GM12892 (cell line): Measurements from ENCODE around the gene AFTPH.

Experiments
- POLR2A ChIP-seq: IDR thresholded peaks from 2 replicates; pipeline ENCODE4 v1.6.1; 2011; ENCODE audit warnings: low read depth, low read length, control low read depth
- POLR2AphosphoS5 ChIP-seq: IDR thresholded peaks from 2 replicates; pipeline ENCODE4 v1.6.1; 2011; ENCODE audit warnings: low read depth, low read length, control low read depth
- TAF1 ChIP-seq: IDR thresholded peaks from 2 replicates; pipeline ENCODE4 v1.6.1; 2011; ENCODE audit warnings: low read depth, mild to moderate bottlenecking, control low read depth, low read length, borderline replicate concordance

- TF ChIP-seq TAF1 (no peak), POLR2A (no peak), POLR2AphosphoS5 (no peak)
These were observed 98.5 kb downstream of the AFTPH start for GRCh38 chr2:64622443-64623241.
